Measurements from ENCODE around the gene PIP4P1.
A peak's percentile ranks its signal among the peaks of the same experiment; 100 is the strongest.

Gene PIP4P1

DNA sequence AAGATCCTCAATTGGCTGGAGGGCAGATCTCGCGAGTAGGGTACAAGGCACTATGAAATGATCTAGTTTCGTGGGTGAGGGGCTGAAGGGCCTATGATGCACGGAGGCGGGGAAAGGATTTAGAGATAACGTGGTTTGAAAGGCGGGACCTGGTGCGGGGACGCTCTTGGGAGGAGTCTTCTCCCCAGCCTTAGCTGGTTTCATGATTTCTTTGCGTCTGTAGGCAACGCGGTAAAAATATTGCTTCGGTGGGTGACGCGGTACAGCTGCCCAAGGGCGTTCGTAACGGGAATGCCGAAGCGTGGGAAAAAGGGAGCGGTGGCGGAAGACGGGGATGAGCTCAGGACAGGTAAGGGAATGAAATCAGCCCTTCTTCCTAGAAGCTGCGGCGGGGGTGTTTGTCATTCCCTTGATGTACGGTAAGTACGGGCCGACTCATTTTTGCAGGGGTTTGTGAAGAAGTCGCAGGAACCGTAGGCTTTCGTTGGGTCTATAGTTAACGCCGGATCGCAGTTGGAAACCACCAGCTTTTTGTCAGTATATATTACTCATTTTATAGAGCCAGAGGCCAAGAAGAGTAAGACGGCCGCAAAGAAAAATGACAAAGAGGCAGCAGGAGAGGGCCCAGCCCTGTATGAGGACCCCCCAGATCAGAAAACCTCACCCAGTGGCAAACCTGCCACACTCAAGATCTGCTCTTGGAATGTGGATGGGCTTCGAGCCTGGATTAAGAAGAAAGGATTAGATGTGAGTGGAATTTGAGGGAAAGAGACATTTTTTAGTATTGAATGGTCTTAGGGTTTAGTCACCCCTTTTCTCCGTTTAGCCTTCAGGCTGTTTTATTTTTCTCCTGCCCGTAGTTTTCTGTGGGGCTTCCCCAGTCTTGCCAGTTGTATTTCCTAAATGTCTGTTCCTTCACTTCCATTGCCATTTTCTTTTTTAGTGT is 5.6 kb downstream of the PIP4P1 start (continued):
- TF ChIP-seq GLIS2 (tag by site-specific recombination; IDR thresholded peaks at IDR 0.05) (peak; percentile 32; the same call in 1 of the 2 replicates), KLF8 (tag by site-specific recombination; IDR thresholded peaks at IDR 0.05) (peak; percentile 83; the same call in 1 of the 2 replicates), ZNF16 (tag by site-specific recombination; IDR thresholded peaks at IDR 0.05; ENCODE audit: low read depth) (no peak), GLIS1 (tag by site-specific recombination; IDR thresholded peaks at IDR 0.05) (peak; percentile 33; the same call in 1 of the 2 replicates), WT1 (tag by site-specific recombination; IDR thresholded peaks at IDR 0.05) (no peak), MZF1 (tag by site-specific recombination; IDR thresholded peaks at IDR 0.05; ENCODE audit: borderline replicate concordance) (no peak), SP3 (tag by site-specific recombination; IDR thresholded peaks at IDR 0.05) (peak; percentile 44), ZNF623 (tag by site-specific recombination; IDR thresholded peaks at IDR 0.05) (no peak), ZFHX2 (tag by site-specific recombination; conservative IDR thresholded peaks at IDR 0.05) (peak; percentile 60; the same call in 1 of the 2 replicates), ZNF747 (tag by site-specific recombination; IDR thresholded peaks at IDR 0.05) (no peak)
- TF ChIP-seq, protein P1, sequence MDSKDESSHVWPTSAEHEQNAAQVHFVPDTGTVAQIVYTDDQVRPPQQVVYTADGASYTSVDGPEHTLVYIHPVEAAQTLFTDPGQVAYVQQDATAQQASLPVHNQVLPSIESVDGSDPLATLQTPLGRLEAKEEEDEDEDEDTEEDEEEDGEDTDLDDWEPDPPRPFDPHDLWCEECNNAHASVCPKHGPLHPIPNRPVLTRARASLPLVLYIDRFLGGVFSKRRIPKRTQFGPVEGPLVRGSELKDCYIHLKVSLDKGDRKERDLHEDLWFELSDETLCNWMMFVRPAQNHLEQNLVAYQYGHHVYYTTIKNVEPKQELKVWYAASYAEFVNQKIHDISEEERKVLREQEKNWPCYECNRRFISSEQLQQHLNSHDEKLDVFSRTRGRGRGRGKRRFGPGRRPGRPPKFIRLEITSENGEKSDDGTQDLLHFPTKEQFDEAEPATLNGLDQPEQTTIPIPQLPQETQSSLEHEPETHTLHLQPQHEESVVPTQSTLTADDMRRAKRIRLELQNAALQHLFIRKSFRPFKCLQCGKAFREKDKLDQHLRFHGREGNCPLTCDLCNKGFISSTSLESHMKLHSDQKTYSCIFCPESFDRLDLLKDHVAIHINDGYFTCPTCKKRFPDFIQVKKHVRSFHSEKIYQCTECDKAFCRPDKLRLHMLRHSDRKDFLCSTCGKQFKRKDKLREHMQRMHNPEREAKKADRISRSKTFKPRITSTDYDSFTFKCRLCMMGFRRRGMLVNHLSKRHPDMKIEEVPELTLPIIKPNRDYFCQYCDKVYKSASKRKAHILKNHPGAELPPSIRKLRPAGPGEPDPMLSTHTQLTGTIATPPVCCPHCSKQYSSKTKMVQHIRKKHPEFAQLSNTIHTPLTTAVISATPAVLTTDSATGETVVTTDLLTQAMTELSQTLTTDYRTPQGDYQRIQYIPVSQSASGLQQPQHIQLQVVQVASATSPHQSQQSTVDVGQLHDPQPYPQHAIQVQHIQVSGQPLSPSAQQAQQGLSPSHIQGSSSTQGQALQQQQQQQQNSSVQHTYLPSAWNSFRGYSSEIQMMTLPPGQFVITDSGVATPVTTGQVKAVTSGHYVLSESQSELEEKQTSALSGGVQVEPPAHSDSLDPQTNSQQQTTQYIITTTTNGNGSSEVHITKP (tag by site-specific recombination; IDR thresholded peaks at IDR 0.05): peak; percentile 75
- TF ChIP-seq, protein P2, sequence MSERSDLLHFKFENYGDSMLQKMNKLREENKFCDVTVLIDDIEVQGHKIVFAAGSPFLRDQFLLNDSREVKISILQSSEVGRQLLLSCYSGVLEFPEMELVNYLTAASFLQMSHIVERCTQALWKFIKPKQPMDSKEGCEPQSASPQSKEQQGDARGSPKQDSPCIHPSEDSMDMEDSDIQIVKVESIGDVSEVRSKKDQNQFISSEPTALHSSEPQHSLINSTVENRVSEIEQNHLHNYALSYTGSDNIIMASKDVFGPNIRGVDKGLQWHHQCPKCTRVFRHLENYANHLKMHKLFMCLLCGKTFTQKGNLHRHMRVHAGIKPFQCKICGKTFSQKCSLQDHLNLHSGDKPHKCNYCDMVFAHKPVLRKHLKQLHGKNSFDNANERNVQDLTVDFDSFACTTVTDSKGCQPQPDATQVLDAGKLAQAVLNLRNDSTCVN (tag by site-specific recombination; optimal IDR thresholded peaks at IDR 0.05): peak; percentile 74
- TF ChIP-seq, protein P3, sequence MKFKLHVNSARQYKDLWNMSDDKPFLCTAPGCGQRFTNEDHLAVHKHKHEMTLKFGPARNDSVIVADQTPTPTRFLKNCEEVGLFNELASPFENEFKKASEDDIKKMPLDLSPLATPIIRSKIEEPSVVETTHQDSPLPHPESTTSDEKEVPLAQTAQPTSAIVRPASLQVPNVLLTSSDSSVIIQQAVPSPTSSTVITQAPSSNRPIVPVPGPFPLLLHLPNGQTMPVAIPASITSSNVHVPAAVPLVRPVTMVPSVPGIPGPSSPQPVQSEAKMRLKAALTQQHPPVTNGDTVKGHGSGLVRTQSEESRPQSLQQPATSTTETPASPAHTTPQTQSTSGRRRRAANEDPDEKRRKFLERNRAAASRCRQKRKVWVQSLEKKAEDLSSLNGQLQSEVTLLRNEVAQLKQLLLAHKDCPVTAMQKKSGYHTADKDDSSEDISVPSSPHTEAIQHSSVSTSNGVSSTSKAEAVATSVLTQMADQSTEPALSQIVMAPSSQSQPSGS (tag by site-specific recombination; IDR thresholded peaks at IDR 0.05; ENCODE audit: low read depth): no peak

DNA sequence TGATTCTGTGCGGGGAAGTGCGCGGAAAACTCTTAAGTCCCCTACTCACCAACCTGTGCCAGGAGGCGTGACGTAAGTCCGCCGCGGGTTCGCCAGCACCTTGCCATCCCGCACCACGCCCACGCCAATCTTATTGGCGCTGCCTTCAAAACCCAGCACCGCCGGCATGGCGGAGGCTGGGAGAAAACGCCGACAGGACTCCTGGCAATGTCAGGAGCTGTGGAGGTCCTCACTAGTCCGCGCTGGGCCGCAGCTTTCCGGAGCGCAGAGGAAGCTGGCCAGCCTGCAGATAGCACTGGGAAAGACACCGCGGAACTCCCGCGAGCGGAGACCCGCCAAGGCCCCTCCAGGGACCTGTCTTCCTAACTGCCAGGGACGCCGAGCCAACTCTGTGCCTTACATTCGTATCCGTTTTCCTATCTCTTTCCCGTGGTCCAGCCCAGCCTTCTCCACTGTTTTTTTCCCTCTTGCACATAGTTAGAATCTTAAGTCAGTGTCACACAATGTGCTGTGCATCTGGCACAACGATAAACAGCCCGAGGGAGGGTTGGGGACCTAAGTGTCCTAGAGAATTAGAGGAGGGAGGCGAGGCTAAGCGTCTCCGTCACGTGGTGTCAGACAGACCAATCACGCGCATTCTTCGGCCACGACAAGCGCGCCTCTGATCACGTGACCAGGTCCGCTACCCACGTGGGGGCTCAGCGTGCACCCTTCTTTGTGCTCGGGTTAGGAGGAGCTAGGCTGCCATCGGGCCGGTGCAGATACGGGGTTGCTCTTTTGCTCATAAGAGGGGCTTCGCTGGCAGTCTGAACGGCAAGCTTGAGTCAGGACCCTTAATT is 6.5 kb downstream of the PIP4P1 start, which contains the start of the genes APEX1 and OSGEP:
Gene APEX1, plus strand, starts transcription at position 711 of the 839 bp plus-strand sequence. CDS start 420 bp downstream, outside the sequence.
Gene OSGEP, minus strand, starts transcription at position 297 of the 839 bp plus-strand sequence. Its CDS starts 129 bp downstream, at position 168.
- CTCF ChIA-PET: interaction anchor here (0.6 to 1.3 kb wide), 9 partner anchors 10 to 534 kb away, joined by 3 to 4 read pairs (median 3); no protein-coding TSS in a partner anchor
- Histone ChIP-seq H3K27ac (ENCODE audit: extremely low read depth, low read depth, low read length) (peak within 1 kb of the TSS; percentile 87), H3K4me1 (ENCODE audit: control insufficient read depth, insufficient read depth, low read length) (no peaks in the 10 kb centered on the region; the same call in none of the 2 replicates), H3K36me3 (ENCODE audit: control insufficient read depth in 2 of 2, insufficient read depth in 1 of 2, low read length in 2 of 2) (peaks cover 46 to 71% of the 10 kb centered on the region in 2 experiments), H3K9me3 (ENCODE audit: control insufficient read depth, insufficient read depth, low read depth, low read length) (no peaks in the 10 kb centered on the region), H3K4me3 (ENCODE audit: low read depth, low read length) (peak within 1 kb of the TSS; percentile 91)
- POLR2A ChIA-PET: interaction anchor here (0.6 to 3.0 kb wide), 17 partner anchors 13 to 230 kb away, joined by 3 to 51 read pairs (median 3); partner anchors contain the start of genes CCNB1IP1, KLHL33, PARP2 and PNP
- TF ChIP-seq ZSCAN30 (tag by site-specific recombination; IDR thresholded peaks at IDR 0.05): no peak
- no peak for TF ChIP-seq ZNF544 (tag by site-specific recombination; IDR thresholded peaks at IDR 0.05)
- TF ChIP-seq ZNF404 (tag by site-specific recombination; IDR thresholded peaks at IDR 0.05): no peak
- peak; percentile 75; the same call in 1 of the 2 replicates for TF ChIP-seq SP2 (tag by site-specific recombination; IDR thresholded peaks at IDR 0.05)
- no peak for TF ChIP-seq ZNF423 (tag by site-specific recombination; IDR thresholded peaks at IDR 0.05)
- peak; percentile 31; the same call in 1 of the 2 replicates for TF ChIP-seq ZNF561 (tag by site-specific recombination; IDR thresholded peaks at IDR 0.05; ENCODE audit: borderline replicate concordance)
- TF ChIP-seq, protein P4, sequence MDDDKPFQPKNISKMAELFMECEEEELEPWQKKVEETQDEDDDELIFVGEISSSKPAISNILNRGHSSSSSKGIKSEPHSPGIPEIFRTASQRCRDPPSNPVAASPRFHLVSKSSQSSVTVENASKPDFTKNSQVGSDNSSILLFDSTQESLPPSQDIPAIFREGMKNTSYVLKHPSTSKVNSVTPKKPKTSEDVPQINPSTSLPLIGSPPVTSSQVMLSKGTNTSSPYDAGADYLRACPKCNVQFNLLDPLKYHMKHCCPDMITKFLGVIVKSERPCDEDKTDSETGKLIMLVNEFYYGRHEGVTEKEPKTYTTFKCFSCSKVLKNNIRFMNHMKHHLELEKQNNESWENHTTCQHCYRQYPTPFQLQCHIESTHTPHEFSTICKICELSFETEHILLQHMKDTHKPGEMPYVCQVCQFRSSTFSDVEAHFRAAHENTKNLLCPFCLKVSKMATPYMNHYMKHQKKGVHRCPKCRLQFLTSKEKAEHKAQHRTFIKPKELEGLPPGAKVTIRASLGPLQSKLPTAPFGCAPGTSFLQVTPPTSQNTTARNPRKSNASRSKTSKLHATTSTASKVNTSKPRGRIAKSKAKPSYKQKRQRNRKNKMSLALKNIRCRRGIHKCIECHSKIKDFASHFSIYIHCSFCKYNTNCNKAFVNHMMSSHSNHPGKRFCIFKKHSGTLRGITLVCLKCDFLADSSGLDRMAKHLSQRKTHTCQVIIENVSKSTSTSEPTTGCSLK (tag by site-specific recombination; IDR thresholded peaks at IDR 0.05): no peak
- TF ChIP-seq, protein P5, sequence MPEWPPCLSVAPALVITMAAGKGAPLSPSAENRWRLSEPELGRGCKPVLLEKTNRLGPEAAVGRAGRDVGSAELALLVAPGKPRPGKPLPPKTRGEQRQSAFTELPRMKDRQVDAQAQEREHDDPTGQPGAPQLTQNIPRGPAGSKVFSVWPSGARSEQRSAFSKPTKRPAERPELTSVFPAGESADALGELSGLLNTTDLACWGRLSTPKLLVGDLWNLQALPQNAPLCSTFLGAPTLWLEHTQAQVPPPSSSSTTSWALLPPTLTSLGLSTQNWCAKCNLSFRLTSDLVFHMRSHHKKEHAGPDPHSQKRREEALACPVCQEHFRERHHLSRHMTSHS (tag by site-specific recombination; IDR thresholded peaks at IDR 0.05): no peak
- TF ChIP-seq, protein P6, sequence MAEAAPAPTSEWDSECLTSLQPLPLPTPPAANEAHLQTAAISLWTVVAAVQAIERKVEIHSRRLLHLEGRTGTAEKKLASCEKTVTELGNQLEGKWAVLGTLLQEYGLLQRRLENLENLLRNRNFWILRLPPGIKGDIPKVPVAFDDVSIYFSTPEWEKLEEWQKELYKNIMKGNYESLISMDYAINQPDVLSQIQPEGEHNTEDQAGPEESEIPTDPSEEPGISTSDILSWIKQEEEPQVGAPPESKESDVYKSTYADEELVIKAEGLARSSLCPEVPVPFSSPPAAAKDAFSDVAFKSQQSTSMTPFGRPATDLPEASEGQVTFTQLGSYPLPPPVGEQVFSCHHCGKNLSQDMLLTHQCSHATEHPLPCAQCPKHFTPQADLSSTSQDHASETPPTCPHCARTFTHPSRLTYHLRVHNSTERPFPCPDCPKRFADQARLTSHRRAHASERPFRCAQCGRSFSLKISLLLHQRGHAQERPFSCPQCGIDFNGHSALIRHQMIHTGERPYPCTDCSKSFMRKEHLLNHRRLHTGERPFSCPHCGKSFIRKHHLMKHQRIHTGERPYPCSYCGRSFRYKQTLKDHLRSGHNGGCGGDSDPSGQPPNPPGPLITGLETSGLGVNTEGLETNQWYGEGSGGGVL (tag by site-specific recombination; IDR thresholded peaks at IDR 0.05): no peak; the same call in 1 of the 2 replicates
